ENCODE measurements around the gene CDK2AP2. TPM values are rescaled to one million over a fixed set of nuclear protein-coding genes. Genes with fewer than 3 reads are reported as not detected.

Gene CDK2AP2
- total and polyA plus RNA-seq, 9 of the 15 experiments (the other 6 are each of a cell fraction or from before 2014, with no cell fraction given), result 4.4 to 47.4 (median 21.7) TPM

- TF ChIP-seq RFX1 (IDR thresholded peaks at IDR 0.05), result no peak
- TF ChIP-seq DDX20 (tag; IDR thresholded peaks at IDR 0.05; ENCODE audit: low read depth), result no peak
- TF ChIP-seq REST (IDR thresholded peaks at IDR 0.05; ENCODE audit: borderline replicate concordance), result peak; percentile 7; the same call in 1 of the 2 replicates
- TF ChIP-seq REST (CRISPR knock-in tag; IDR thresholded peaks at IDR 0.05; ENCODE audit: low read depth), result no peak
- no peak for TF ChIP-seq SMARCA5 (IDR thresholded peaks at IDR 0.05)
- peak; percentile 63 for TF ChIP-seq BHLHE40 (IDR thresholded peaks at IDR 0.05; ENCODE audit: low read length)
- no peak for TF ChIP-seq BRF1 (IDR thresholded peaks at IDR 0.05; ENCODE audit: borderline replicate concordance, extremely low read depth, insufficient read length)
- no peak for TF ChIP-seq TRIM24 (IDR thresholded peaks at IDR 0.05)
- no peak for TF ChIP-seq HES1 (IDR thresholded peaks at IDR 0.05; ENCODE audit: low read depth)
- TF ChIP-seq NFIX (CRISPR knock-in tag; IDR thresholded peaks at IDR 0.05; ENCODE audit: low read depth), result no peak
- peak; percentile 46 to 92 (median 88) for TF ChIP-seq YY1 (IDR thresholded peaks at IDR 0.05; ENCODE audit: borderline replicate concordance in 1 of 3, control insufficient read depth in 1 of 3, extremely low read depth in 1 of 3, insufficient read depth in 3 of 3, insufficient read length in 1 of 3, insufficient replicate concordance in 2 of 3, low read depth in 1 of 3, low read length in 2 of 3)
- no peak for TF ChIP-seq NCOA2 (IDR thresholded peaks at IDR 0.05; ENCODE audit: partially characterized antibody in 2 of 2)
- no peak for TF ChIP-seq CHD4 (IDR thresholded peaks at IDR 0.05; ENCODE audit: insufficient read depth, insufficient replicate concordance, low read depth, low read length, poor library complexity, severe bottlenecking)
- peak; percentile 40; the same call in 1 of the 2 replicates for TF ChIP-seq EP400 (IDR thresholded peaks at IDR 0.05)
- no peak for TF ChIP-seq ZNF740 (CRISPR knock-in tag; IDR thresholded peaks at IDR 0.05)
- TF ChIP-seq ZNF740 (tag; IDR thresholded peaks at IDR 0.05), result no peak
- no peak for TF ChIP-seq ZNF124 (CRISPR knock-in tag; IDR thresholded peaks at IDR 0.05)
- 0 out of 2 replicates have a peak, but pooled peaks have one; percentile 49 for TF ChIP-seq HMG20B (CRISPR knock-in tag; IDR thresholded peaks at IDR 0.05)
Observed at GRCh38 chr11:67464411-67465188, 43.4 kb downstream of the CDK2AP2 start (continued).
